ENCODE measurements around the gene TMEM131.
"Not testable (repeated sequence)": the region's sequence is repeated elsewhere in the genome, so short reads cannot be mapped to it uniquely, and the experiment has no call there.

TMEM131 gene

GRCh38 chr2:97717613-97717995 lies 278.1 kb downstream of the TMEM131 start:
- DNase-seq = no peak

GRCh38 chr2:97716695-97717612 lies 278.8 kb downstream of the TMEM131 start:
- DNase-seq = peak; percentile 73

- no peak for DNase-seq
Measured at GRCh38 chr2:97715951-97716694, 279.6 kb downstream of the TMEM131 start.

GRCh38 chr2:97714950-97715652 lies 280.6 kb downstream of the TMEM131 start:
- DNase-seq = peak; percentile 59

- peak; percentile 78 for DNase-seq
Measured at GRCh38 chr2:97714084-97714949, 281.4 kb downstream of the TMEM131 start.

DNA sequence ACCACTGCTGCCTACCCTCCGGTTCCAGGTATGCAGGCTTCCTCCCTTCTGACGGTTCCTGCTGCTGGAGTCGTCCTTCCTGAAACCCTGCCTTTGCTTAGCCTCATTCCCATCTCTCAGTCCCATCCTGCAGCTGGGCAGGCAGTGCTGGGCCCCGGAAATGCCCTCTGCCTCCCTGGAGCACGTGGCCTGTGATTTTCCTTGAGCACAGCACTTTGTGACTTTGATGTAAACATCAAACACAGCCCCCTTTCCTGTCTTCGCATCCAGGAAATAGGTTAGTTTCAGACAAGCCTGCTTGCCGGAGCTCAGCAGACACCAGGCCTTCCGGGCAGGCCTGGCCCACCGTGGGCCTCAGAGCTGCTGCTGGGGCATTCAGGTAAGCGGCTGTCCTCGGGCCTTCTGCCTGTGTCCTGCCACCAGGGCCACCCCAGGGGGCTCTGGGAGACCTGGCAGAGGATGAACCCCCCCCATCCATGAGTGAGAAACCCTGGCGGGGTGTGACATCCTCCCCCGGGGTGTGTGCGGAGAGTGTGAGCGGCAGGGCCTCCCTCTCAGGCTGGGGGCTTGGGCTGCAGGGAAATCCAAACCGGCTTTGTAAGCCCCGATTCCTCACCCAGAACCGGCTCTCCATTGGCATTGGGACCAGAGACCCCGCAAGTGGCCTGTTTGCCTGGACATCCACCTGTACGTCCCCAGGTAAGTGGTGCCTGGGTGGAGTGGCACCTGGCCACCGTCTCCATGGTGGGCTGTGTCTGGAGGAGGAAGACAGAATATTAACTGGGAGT lies 282.3 kb downstream of the TMEM131 start, which contains the start of gene ZAP70:
Gene ZAP70 (plus strand): TSS at position 281 of the 788 bp plus-strand sequence. CDS start 10,461 bp downstream, outside the sequence.
- DNase-seq = peak; percentile 88

DNA sequence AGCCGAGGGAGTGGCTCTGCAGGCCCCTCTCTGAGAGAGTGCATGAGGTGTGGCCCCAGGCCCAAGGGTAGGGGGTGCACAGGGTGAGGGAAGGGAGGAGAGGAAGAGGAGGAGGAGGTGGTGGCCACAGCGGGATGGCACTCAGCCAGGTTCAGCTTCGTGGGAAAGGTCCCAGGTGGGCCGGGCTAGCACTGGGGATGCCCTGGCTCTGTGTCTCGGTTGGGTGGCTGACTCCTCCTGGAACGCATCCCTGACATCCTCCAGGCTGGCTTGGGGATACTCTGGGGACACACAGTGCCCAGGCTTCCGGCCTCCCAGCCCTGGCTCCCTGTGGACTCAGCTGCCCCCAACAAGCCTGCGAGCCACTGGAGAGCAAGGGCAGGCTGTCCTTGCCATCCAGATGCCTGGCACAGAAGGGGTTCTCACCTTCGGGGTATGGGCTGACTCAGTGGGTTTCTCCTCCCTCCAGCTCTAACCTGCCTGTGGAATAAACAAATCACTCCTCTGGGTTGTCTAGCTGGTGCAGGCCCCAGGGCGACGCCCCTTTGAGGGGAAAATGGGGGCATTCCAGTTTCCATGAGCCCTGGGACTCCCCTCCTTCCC lies 283.0 kb downstream of the TMEM131 start:
- DNase-seq = no peak

DNA sequence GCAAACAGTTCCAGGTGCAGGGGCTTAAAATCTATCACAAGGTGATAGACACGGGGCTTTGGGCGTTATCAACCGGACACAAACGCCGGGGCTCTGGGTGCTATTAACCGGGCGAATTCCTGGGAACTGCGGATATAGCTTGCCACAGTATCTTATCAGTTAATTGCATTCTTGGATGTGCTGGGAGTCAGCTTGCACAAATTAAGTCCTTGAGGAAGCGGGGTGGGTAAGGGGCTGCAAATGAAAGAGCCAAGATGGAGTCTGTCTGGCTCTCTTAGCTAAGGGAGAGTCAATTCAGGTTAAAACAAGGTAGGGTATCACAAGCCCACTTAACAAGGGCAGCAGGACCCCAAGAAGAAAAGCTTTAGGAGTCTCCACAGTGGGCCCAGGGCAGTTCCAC lies 283.6 kb downstream of the TMEM131 start:
- not testable (repeated sequence) for DNase-seq

GRCh38 chr2:97711394-97711711 lies 284.4 kb downstream of the TMEM131 start:
- no peak for DNase-seq

- no peak for DNase-seq
Measured at GRCh38 chr2:97708608-97709007, 287.1 kb downstream of the TMEM131 start.

GRCh38 chr2:97708048-97708380 lies 287.7 kb downstream of the TMEM131 start:
- DNase-seq = no peak

DNA sequence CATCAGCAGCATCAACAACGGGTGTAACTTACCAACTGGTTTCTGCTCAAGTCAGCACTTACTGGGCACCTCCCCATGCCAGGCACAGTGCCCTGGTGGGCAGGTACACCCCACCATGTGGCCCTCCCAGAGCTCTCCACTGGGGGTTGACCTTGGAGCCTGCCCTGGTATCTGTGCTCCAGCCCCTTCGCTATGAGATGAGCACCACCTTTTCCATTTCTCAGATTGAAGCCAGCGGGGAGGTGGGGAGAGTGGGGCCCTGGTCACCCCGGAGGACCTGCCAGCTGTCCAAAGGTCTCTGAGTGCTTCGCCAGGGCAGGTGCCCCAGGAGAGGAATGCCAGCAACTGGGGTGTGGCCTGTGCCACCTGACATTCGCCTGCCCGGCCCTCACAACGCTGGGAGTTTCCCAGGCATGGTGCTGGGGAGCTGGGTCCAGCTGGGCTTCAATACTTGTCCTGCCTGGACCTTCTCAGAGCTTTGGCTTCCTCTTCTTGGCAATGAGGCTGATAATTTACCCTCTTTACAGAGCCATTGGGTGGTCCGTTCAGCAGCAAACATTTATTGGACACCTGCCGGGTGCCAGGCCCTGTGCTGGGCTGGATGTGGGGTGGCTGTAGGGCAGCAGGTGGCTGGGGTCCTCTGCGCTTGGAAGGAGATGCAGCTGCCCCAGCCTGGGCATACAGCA lies 288.2 kb downstream of the TMEM131 start:
- DNase-seq = peak; percentile 53

DNA sequence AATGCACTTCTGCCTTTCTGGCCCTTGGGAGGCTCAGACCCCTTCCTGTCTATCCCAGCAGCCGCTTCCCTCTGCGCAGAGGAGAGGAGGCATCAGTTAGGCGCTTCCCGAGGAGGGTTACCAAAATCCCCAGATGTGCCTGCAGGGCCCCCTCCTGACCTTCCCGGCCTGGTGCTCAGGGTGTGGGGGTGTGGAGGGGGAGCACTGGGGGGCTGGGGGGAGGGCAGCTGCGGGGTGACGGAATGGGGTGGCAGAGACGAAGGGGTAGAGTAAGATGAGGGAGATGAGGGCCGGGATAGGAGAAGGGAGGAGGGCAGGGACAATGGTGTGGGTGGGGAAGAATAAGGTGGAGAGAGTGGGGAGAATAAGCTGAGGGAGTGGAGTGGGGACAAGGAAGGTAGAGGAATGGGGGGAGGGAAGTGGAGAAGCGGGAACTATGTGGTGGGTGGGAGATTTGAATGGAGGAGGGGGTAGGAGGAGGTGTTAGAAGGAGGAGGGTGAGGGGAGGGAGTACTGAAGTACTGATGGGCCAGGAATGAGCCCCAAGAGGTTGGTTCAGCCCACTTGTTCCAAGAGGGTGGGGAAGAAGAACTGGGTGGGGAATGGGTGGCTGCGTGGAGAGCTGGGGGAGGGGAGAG lies 288.9 kb downstream of the TMEM131 start:
- peak; percentile 32 for DNase-seq

Data from activated CD8-positive, alpha-beta memory T cell treated with anti-CD3 and anti-CD28 coated beads for 24 hours (primary cell).